Neural progenitor cell (in vitro differentiated cells): ENCODE results near the gene GNL2.
A peak's percentile ranks its signal among the peaks of the same experiment; 100 is the strongest.

Experiments used
- CTCF ChIP-seq: fragments of 200-600 bp; sonication (generic); IDR thresholded peaks from 2 replicates; pipeline ENCODE4 v1.5.1; 2017; ENCODE audit warnings: antibody characterized with exemption, mild to moderate bottlenecking
- EZH2phosphoT487 ChIP-seq: fragments of 200-600 bp; sonication (generic); IDR thresholded peaks from 2 replicates; pipeline ENCODE4 v1.6.1; 2017; ENCODE audit warnings: antibody characterized with exemption

- TF ChIP-seq CTCF (peak; percentile 57), EZH2phosphoT487 (no peak)
Measured at GRCh38 chr1:37561133-37562132, 34.3 kb downstream of the GNL2 start.
